GM19328 (cell line): ENCODE measurements around the gene OTOP2.
"Not testable (repeated sequence)": the region's sequence is repeated elsewhere in the genome, so short reads cannot be mapped to it uniquely, and the experiment has no call there.

Experiments used
- ATAC-seq: cut with Tn5 transposase; IDR thresholded peaks from one replicate; pipeline ENCODE4 v1.9.1; 2021; ENCODE audit warnings: mild to moderate bottlenecking, moderate library complexity; ENCODE audit not compliant: unreplicated experiment

OTOP2 gene

DNA sequence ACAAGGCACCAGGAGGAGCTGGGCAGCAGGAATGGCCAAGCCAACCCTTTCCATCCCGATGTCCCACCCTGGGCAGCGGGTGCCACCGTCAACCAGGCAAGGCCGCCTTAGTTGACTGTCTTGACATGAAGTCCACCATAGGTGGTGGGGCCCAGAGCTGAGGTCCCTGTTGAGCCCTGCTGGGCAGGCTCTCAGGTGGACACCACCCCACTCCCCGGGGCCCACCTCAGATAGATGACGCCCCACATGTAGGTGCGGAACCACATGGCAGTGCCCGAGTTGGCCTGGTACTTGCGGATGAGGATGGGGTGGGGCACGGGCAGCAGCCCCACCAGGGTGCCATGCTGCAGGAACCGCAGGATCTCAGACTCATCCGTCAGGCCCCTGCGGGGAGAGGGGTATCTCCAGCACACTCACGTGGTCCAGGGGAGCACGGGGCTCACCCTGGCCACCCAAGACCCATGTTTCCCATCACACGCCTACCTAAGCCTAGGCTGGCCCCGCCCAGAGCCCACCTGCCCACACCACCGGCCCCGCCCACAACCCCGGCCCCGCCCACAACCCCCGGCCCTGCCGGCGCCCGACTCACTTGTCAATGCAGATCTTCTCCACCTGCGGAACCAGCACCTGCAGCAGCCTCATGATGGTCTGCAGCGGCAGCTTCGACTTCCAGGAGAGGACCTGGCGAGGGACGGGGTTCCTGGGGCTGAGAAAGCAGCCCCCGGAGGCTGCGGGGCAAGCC lies 27.8 kb downstream of the OTOP2 start:
- no peak for ATAC-seq

GRCh38 chr17:74952431-74953133 lies 28.5 kb downstream of the OTOP2 start:
- ATAC-seq = no peak

- no peak for ATAC-seq
These were observed 29.1 kb downstream of the OTOP2 start for GRCh38 chr17:74953134-74953687.

GRCh38 chr17:74954115-74954514 lies 30.0 kb downstream of the OTOP2 start:
- ATAC-seq = no peak

DNA sequence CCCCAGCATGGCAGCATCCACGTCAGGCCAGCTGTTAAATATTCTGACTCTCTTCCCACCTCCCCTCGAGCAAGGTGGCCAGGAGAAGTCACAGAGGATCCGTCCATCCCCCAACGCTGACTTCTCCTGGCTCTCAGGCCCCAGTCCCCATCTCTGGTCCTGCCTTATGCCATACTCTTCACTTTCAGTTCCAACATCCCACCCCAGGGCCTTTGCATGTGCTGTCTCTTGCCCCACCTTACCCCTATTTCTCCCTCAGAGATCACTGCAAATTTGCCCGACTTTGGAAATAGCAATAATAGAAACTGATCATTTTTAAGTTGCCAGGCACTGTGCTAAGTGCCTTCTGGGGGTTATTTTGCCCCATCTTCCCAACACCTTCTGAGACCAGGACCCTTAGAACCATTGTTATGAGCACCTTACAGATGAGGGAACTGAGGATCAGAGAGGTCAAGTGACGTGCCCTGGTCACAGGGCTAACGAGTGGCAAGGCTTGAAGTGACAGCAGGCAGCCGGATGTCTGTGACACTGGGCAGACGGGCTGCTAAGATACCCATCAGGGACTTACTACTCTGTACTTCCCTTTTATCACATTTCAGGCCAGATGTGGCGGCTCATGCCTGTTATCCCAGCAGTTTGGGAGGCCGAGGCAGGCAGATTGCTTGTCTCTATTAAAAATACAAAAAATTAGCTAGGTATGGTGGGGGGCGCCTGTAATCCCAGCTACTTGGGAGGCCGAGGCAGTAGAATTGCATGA lies 30.8 kb downstream of the OTOP2 start:
- no peak for ATAC-seq

DNA sequence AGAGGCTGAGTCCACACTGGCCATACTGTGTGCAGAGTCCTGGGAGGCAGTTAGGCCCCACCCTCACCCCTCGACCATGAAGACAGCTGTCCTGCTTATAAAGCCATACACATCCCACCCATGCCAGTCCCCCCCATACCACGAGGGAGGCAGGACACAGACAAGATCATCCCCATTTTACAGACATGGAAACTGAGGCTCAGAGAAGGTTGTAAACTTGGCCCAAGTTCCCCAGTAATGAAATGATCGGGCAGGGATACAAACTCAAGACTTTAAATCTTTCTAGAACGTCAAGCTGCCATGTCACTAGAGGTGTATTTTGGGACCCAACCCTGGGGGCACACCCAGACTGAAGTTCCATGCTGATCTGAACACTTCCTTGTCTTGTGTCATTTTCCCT lies 32.0 kb downstream of the OTOP2 start:
- no peak for ATAC-seq

DNA sequence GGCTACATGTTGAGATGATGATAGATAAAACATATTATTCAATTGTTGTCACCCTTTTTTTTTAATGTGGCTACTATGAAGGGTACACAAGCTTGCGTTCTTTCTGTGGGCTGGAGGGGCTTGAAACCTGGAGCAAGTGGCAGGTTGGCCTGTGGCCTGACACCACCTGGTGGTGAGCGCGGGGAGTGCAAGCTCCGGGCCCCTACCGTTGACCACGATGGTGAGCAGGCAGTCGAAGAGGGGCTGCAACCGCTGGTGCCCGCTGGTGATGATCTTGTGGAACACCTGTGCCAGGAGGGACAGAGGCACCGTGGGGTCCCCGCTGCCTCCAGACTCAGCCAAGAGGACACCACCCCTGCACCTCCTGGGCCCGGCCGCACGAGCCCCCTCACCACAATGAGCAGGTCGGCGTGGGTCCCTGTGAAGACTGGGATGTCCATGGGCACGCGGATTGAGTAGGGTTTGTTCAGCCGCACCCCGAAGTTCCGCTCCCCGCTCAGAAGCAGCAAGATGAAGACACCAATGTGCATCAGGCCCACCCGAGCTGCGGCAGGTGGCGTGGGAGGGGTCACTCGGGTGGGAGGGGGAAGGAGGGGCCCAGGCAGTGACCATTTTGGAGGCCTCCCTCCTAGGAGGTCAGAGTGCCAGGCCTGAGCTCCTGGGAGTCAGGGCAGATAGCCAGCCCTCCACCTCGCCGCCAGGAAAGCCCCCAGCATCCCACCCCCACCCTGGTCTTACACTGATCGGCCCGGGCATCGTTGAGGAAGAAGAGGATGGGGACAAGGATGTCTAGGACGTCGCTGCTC lies 34.1 kb downstream of the OTOP2 start:
- ATAC-seq = no peak

GRCh38 chr17:74959826-74960515 lies 35.9 kb downstream of the OTOP2 start:
- no peak for ATAC-seq

GRCh38 chr17:74960570-74961342 lies 36.7 kb downstream of the OTOP2 start:
- no peak for ATAC-seq

DNA sequence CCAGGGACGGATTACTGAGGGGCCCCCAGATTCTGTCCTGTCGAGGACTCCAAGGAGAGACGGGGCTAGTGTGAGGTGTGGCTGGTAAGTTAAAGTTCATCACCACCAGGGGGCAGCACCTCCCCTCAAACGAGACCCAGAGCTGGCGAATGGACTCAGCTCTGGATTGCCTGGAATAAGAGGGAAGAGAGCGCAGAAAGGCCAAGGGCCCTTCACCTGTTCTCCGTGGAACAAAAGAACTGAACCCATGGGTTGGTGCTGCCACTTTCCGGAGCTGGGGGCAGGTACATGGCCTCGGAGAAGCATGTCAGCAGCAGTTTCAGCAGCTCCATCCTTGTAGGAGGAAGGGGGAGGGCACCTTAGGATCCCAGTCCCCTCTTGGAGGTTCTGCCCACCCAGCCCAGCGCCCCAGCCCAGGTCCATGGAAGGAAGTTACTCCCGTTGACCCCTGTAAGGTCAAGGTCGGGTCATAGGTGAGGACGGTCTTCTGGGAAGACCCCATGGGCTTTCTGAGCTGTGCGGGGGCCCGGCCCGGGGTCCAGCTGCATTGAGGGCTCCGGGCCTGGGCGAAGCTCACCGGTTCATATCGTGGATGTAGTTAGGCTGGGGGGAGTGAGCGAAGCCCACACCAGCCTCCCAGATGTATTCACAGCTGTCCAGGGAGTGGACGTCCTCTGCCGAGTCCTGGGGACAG lies 37.7 kb downstream of the OTOP2 start:
- ATAC-seq = no peak

DNA sequence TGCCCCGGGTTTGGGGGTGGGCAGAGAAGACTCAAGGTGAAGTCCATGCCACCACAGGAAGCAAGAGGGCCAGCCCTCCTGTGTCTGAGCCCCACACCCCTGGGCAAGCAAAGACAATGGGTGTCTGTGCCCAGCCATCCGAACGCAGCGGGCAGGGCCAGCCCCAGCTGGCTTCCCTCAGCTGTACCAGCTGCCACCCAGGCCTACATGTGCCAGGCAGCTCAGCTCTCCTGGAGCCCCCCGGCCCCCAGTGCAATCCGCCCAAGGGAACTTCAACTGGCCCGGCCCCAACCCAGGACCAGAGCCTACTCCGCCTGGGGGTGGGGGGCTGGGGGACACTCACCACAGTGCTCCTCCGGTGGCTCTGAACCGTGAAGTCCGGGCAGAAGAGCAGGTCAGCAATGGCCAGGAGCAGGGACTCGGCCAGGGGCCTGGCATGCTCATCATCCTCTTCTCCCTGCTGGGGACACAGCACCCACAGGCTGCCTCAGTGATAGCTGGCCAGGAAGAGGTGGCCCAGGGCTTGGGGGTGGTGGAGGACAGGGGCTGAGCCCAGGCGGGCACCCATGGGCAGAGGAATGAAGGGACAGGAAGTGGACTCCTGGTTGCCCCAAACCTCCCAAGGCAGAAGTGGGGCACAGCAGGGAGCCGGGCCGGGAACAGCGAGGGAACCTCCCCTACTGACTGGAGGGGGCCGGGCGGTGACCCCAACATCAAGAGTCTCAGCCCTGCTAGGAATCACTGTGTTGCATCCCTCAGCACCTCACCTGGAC lies 38.7 kb downstream of the OTOP2 start:
- no peak for ATAC-seq

GRCh38 chr17:74963656-74964055 lies 39.6 kb downstream of the OTOP2 start:
- no peak for ATAC-seq

DNA sequence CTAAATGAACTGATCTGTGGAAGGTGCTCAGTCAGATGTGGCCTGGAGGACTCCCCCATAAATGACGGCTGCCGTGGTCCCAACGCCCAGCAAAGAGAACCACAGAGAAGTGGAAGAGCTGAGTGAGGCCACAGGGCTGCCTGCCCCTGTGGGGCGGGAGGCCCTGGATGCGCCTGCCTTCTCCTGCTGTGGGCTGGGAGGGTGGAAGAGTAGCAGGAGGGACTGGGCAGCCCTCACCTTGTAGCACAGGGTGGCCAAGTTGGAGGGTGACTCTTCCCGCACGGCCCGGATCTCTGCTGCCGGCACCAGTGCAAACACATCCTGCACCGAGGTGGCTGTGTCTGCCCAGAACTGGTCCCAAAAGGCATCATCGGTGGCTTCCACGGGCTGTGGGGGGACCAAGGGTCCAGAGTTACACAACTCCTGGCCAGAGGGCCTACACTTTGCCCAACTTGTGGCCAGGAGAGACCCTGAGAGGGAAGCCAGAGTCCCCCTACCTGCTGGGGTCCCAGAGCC lies 40.2 kb downstream of the OTOP2 start:
- ATAC-seq = no peak

GRCh38 chr17:74964988-74965622 lies 41.0 kb downstream of the OTOP2 start:
- no peak for ATAC-seq

DNA sequence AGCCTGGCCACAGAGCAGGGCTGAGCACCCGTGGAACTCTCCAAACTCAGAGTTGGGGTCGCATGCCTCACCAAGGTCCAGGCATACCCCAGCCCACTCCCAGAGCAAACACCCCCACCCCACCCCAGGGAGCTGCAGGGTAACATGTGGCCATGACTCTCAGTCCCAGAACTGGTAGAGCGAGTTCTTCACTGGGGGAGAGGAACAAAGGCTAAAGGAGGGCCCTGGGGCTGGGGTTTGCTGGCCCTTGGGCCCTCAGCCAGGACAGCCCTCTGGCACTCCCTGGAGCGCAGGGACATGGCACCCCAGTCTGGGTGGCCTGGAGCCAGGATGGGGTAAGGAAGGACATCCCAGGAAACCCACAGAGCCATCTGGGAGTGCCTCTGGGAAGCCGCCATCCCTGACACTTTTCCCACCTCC lies 44.3 kb downstream of the OTOP2 start:
- ATAC-seq = no peak

DNA sequence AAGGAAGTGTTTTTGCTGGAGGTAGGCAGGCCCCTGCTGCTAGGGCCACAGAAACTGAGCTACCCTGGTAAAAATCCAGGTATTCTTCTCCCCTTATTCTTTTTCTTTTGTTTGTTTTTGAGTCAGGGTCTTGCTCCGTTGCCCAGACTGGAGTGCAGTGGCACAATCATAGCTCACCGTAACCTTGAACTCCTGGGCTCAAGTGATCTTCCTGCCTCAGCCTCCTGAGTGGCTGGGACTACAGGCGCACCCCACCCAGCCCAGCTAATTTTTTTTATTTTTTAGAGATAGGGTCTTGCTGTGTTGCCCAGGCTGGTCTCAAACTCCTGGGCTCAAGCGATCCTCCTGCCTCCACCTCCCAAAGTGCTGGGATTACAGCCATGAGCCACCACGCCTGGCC lies 45.4 kb downstream of the OTOP2 start:
- not testable (repeated sequence) for ATAC-seq

DNA sequence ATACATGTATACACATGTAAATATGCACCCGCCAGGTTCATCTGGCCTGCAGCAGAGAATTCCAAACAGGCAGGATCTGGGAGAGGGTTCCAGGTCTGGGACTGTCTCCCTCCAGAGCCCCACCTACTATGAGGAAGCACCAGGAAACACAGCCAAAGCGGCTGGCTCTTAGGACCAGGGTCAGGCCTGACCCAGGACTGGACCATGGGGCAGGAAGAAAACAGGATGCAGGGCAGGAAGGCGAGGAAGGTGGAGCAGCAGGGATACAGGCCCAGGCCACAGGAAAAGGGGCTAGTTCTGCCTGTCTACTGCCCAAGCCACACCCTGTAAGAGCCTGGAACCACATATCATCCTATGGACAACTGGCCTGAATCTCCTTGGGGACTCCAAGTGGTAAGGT lies 46.3 kb downstream of the OTOP2 start:
- no peak for ATAC-seq
